ENCODE measurements around the gene SLC44A2.

- no peak for TF ChIP-seq CTCF (IDR thresholded peaks at IDR 0.05; ENCODE audit: insufficient read depth, low read length)
- TF ChIP-seq POLR2AphosphoS5 (IDR thresholded peaks at IDR 0.05; ENCODE audit: low read depth) = no peak; the same call in 1 of the 2 replicates
- TF ChIP-seq REST (IDR thresholded peaks at IDR 0.05; ENCODE audit: insufficient replicate concordance, low read depth) = no peak
- TF ChIP-seq SPI1 (IDR thresholded peaks at IDR 0.05; ENCODE audit: borderline replicate concordance, low read depth) = no peak
These were observed 66.5 kb downstream of the SLC44A2 start for GRCh38 chr19:10691883-10692282.

All from HL-60 (cell line).